NCI-H2196 treated with DMSO at 0.1 percent for 48 hours (cell line): ENCODE measurements around the gene DDX17.

Experiments
- DNase-seq: peaks from one replicate; lab custom pipeline; 2025; ENCODE audit not compliant: unreplicated experiment; lab: John Stamatoyannopoulos, UW

The DDX17 gene

DNA sequence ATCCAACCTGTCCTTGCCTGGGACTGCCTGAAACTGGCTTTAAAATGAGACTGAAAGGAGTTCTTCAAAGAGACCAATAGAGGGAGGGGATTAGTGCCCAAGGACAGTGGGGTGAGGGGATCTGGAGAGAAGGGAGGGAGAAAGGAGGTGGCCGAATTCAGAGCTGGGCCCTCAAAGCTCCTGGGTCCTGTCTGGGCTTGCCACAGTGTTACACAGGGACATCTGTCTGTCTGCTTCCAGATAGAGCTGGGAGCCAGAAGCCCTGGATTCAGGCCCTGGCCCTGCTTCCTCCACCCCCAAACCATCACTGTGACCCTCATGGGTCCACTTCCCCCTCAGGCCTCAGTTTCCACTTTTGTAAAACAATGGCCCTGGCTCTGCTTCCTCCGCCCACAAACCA is 54.7 kb downstream of the DDX17 start:
- no peak for DNase-seq

DNA sequence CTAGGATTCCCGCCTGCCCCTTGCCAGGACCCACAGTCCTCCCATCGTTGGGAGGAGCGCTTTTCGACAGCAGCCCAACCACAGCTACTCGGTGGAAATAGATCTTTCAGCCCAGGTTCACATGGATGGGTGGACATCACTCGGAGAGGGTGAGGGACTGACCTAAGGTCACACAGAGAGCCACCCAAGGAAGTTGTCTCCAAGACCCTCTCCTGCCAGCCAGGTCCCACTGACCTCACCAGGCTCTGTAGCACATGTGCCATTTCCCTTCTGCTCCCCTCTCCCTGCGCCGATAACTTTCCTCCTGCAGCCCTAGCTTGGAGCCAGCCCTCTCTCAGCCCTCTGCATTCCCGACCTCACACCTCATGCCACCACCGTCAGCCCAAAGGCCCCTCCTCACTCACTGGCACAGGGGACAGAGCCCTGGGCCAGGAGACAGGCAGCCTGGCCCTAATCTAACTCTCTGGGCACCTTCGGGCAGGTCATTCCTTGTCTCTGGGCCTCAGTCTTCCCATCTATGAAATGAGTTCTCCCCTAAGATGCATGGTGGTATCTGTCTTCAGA is 55.8 kb downstream of the DDX17 start:
- no peak for DNase-seq

DNA sequence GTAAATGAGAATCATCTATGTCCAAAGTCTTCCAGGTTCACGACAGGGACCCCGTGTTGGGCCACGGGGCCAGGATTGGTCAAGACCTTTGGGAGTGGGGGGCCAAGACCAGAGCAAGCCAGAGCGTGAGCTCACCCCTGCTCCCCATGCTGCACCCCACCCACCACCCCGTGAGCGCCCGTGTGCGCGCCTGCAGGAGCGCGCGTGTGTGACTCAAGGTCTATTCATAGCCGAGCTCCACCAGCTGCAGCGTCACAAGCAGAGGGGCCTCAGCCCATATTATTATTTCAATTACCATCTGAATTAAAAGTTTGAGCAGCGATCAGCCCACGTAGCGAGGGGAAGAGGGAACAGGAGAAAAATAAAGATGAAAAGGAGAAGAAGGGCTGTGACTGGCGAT is 56.3 kb downstream of the DDX17 start:
- no peak for DNase-seq

DNA sequence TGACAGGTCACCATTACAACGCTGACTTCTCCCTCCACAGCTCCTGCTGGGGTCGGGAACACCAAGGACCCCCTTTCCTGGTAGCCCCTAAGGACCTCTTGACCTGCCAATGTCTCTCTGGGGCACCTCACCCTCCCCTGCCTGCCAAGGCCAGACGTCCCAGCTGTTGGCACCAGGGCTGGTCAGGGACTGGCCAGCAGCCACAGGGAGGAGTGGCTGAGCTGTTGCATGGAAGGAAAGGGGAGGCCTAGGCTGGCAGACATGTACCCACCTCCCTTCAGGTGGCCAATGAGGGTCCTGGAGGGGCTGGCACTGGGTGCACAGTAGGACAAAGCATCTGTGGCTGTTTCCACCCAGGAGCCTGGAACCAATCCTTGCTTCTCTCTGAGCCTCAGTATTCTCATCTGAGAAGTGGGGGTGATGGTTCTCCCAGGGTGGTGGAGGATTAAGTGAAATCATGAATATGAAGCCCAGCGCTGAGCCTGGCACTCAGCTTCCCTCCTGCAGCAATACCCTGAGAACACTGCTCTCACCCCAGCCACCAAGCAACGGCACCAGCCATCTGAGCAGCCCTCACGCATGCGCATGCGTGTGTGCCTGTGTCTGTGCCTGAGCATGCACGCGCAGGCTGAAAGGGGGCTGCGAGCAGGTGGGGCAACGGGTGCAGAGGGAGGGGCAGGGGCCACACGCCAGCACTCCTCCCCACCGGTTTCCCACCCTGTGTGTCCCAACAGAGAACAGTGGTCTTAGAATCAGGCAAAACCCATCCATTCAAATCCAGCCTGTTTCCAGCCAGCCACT is 57.0 kb downstream of the DDX17 start:
- no peak for DNase-seq

DNA sequence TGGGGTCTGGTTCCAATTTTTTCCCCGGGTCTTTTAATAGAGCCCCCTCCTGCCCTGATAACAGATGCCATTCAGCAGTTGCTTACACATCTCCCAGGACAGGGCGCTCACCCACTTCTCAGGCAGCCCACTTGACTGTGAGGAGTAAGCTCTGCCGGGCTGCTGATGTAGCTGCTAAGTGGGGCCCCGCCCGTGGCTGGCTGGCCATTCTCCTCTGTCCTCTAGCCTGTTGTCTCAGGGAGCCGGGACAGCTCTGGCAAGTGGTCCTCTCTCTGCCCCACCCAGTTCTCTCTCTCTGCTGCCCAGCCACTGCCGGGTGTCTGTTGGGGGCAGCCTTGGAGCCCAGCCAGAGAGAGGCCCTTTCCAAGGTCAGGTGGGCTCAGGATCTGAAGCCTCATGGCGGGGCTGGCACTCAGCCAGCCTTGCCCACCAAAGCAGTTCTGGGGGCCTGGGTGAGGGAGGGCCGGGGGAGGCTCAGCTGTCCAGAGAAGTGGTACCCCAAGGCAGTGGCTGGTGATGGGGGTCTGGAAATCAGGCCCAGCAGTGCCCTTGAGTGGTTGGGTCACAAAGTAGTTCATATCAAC is 60.0 kb downstream of the DDX17 start:
- no peak for DNase-seq

DNA sequence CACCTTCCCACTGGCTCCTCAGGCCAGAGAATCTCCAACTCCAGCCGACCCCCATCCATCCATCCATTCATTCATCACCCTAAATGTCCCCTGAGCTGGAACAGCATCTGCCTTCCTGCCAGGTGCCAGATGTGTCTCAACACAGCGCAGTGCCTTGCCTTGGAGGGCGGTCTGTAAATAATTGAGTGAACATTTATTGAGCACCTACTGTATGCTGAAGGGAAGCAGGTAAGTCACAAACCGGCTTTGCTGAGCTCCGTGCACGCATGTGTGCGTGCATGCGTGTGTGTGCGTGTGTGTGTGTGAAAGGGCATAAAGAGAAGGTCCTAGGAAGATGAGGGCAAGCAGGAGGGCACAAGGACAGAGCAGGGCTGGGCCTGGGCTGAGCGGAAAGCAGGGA is 61.3 kb downstream of the DDX17 start:
- no peak for DNase-seq

DNA sequence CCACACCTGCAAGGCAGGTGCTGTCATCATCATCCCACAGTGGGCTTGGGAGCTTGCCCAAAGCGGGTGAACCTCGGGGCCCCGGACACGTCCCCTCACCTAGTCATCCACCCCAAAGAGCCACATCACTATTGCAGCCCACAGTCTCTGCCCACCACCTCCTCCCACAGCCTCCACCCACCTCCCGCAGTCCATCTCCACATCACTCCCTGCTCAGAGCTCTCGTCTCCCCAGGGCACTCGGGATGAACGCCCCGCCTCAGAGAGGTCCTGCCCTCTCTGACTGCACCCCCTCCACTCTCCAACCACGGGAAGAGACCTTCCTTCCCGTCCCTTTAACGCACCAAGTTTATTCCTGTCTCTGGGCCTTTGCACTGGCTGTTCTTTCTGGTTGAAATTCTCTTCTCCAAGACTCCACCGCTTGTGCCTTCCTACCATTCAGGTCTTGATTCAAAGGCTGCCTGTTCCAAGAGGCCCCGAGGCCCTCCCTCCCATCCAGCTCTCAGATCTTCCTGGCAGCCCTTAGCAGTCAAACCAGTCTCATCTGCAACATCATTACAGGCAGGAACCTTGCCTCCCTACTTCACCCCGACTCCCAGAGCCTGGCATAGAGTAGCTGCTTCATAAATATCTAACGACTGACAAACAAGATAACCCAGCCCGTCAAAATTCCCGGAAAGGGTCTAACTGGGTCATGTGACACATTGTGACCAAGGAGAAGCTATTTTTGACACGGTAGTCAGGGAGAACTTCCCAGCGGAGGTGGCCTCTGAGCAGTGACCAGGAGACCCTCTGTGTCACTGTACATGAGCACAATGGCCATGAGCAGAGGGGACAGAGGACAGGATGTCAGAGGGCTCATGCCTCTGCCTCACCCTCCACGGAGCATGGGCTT is 62.2 kb downstream of the DDX17 start:
- no peak for DNase-seq

DNA sequence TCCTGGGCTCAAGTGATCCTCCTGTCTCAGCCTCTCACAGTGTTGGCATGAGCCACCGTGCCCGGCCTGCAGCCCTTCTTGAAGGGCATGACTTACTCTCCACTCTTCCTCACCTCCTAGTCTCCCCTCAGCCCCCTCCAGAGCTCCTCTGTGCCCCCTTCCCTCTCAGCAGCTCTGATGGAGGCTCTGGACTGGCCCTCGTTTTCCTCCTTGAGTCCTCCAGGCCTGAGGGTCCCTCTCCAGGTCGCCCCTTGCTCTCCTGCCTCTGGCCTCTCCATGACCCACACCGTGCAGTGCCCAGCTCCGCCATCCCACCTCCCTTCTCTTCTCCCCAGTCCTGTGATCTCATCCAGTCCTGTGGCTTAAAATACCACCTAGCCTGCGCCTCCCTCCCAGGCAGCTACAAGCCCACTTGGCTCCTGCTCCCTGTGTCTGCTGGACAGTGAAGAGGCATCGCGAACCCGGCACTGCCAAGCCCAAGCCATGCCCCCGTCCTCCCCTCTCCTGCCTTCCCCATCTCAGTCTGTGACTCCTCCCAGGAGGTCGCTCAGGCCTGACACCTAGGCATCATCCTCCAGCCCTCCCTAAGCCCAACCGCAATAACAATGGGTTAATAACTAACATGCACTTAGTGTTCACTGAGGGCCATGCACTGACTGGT is 63.0 kb downstream of the DDX17 start:
- no peak for DNase-seq

DNA sequence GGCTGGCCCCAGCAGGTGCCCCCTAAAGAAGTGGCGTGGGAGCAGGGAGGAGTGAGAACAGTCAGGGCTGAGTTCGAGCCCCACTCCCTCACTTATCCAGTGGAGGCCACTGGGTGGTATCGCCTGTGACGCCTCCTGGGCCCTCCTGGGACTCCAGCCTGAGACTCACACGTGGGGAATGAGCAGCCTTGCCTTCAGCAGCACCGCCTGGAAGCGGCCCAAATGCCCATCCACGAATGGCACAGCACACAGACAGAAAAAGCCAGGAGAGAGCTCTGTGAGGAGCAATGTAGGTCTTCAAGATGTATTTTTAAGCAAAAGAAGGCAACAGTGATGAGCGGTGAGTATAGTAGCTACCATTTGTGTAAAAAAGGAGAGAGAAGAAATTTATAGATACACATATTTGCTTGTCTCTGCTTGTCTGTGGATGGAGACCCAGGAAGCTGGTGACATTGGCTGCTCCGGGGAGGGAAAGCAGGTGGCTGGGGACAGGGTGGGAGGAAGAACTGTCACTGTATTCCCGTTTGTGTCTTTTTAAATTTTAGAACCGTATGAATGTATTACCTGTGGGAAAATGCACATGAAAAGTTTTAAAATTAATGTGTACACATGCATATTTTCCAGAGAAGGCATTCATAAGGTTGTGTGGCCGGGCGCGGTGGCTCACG is 64.4 kb downstream of the DDX17 start:
- DNase-seq, result no peak

DNA sequence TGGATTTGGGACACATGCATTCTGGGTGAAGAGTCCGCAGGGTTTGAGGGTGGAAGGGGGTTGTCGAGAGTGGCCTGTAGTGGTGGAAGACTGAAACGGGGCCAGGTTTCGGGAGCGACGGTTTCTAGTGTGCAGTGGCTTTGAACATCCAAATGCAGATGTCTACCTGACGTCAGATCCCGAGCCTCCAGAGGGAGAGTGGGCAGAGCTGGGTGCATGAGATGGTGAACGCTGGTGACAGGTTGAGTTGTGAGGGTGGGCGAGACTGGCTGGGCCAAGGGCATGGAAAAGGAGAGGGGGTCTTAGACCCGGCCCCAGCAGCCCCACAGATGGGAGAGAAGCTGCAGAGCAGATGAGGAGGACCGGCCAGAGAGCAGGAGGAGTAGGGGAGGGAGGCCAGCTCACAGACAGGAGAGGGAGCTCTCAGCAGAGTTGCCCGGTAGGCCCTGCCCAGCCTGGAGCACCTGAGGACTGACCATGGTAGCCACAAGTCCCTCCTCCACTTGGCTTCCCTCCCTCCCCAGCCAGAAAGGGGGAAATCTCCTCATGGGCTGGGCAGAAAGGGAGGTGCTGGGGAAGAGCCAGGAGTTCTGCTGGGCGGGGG is 65.3 kb downstream of the DDX17 start:
- DNase-seq, result no peak

DNA sequence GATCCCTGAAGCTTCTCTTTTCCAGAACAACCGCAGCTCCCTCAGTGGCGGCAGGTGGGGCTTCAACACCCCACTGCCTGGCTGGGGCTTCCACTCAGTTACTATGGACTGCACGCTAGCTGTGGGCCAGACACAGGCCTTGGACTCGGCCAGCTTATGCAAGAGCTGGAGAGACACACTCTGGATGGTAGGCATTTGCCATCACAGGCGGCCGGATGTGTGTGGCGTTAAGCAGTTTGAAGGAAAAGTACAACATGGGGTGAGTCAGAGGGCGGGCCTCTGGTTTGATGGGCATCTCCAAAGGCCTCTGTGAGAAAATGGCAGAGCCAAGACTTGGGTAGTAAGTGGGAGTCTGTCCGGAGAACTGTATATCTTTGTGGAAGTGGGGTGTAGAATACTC is 68.7 kb downstream of the DDX17 start:
- no peak for DNase-seq

DNA sequence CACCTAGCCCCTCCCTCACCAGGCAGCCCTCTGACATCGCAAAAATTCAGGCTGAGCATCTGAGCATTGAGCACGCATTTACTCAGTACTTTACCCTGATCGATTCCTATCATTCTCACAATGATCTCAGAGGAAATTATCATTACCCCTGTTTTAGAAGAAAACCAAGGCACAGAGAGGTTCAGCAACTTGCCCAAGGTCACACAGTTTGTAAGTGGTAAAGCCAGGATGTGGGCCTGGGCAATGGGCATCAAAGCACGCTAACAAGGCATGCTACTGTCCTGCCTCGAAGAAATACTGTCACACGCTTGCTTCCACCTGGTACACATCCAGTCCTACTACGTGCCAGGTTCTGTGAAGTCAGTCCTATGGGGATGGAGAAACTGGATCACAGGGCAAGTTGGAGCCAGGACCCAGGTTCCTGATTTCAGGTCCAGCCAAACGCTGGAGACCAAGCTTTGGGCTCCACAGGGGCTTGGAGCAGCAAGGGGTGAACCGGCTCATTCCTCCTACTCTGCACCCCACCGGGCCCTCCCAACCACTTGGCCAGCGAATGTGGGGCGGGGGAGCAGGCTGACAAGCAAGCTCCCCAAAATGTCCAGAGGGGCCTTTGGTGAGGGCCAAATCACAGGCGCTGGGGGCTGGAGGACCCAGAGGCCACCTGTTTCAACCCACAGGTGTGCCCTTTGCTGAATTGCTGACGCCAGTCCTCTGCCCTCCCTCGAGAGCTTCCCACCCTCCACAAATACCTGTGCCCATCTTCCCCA is 69.3 kb downstream of the DDX17 start:
- DNase-seq, result no peak

DNA sequence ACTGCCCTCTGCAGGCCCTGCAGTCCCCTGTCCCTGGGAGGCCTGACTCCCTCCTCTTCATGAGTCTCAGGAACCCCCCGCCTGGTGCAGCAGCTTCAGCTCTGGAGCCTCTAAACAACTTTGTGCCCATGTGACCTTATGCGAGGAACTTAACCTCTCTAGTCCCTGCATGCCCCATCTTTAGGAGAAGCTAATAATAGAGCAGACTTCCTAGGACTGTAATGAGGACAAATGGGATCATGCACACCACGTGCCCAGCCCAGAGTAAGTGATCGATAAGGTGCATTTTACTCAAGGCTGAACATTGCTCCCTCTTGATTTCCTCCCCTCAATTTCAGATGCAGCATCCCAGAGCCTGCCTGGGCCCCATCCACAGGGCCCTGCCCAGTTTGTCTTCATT is 70.1 kb downstream of the DDX17 start:
- no peak for DNase-seq

DNA sequence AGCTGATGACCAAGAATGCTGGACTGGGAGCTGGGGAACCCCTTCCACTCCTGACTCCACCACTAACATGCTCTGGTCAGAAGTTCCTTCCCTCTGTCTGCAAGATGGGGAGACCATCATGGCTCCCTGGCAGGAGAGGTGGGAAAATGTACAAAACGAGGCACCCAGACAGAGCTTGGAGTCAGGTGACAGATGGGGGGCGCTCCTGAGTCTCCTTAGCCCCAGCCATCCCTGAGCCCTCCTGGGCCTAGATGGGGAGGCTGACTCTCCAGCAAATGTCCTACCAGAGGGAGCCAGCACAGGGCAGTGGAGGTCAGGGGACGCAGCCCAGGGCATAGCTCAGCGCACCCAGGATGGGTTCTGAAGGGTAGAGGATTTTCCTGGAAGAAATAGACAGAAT is 71.1 kb downstream of the DDX17 start:
- DNase-seq, result no peak

DNA sequence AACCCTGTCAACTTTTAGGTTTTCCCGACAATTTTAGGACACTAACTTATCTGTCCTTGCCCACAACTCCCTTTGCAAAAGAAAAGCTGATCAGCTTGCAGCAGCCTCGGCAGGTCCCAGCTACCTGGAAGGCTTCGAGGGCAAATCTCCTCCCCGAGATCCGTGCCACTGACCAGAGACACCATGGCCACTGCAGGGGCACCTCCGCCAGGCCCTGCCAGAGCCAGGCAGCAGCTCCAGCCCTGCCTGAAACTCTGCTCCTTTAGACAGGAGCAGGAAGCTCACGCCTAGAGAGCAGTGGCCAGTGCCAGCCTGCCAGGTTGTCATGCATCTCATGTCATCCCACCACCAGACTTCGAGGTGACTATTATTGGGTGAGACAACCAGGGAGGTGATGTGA is 72.2 kb downstream of the DDX17 start:
- no peak for DNase-seq
